Activated CD8-positive, alpha-beta memory T cell treated with anti-CD3 and anti-CD28 coated beads, Interleukin-2, amount 10 ng/mL, durations not matched to agents 7 days and 5 days (primary cell): Measurements from ENCODE around the gene ZC3H18. TPM values are rescaled to one million over a fixed set of nuclear protein-coding genes. Genes with fewer than 3 reads are reported as not detected.

ENCODE experiments used
- ATAC-seq: fragments of 150-1000 bp; cut with Tn5 transposase; one replicate; pipeline ENCODE4 v1.10.0; 2021; ENCODE audit warnings: moderate library complexity
- CTCF ChIA-PET: fragments of 350-600 bp; sonication (Branson Sonifier 250); formaldehyde crosslinking; loops from one replicate; lab custom pipeline; 2021; ENCODE audit warnings: antibody characterized with exemption; lab: Charles Lee
- DNase-seq: peaks from one replicate; pipeline ENCODE4 v3.0.0-alpha.2; 2020
- H3K27ac Mint-ChIP-seq: one replicate; pipeline ENCODE4 v1.8.0; 2021; ENCODE audit warnings: mild to moderate bottlenecking, mixed read lengths
- H3K27me3 Mint-ChIP-seq: one replicate; pipeline ENCODE4 v1.8.0; 2021; ENCODE audit warnings: mixed read lengths
- H3K36me3 Mint-ChIP-seq: one replicate; pipeline ENCODE4 v1.8.0; 2021; ENCODE audit warnings: mild to moderate bottlenecking, mixed read lengths
- H3K4me1 Mint-ChIP-seq: one replicate; pipeline ENCODE4 v1.8.0; 2021; ENCODE audit warnings: mixed read lengths
- H3K4me3 Mint-ChIP-seq: one replicate; pipeline ENCODE4 v1.8.0; 2021; ENCODE audit warnings: mild to moderate bottlenecking, moderate library complexity, mixed read lengths
- H3K9me3 Mint-ChIP-seq: one replicate; pipeline ENCODE4 v1.8.0; 2022; ENCODE audit warnings: low read depth, mixed read lengths
- total RNA-seq, 2 experiments: library from RNA; stranded (reverse); gene quantifications; one replicate each; pipeline ENCODE4 v1.2.3, GENCODE V29; 2021

The ZC3H18 gene
- total RNA-seq, 2 experiments from 2014 or later: 88.1 to 93.9 TPM

- Mint-ChIP-seq H3K4me1 (peaks cover 21% of the 10 kb centered on the region), H3K27me3 (no peaks in the 10 kb centered on the region), H3K4me3 (no peak overlapping the region), H3K27ac (no peak overlapping the region), H3K36me3 (peaks cover 17% of the 10 kb centered on the region), H3K9me3 (no peaks in the 10 kb centered on the region)
- no peak for ATAC-seq
- CTCF ChIA-PET: no interaction called here
- no peak for DNase-seq
These were observed 44.8 kb downstream of the ZC3H18 start for GRCh38 chr16:88614818-88615580.

GRCh38 chr16:88616320-88616719 is 46.1 kb downstream of the ZC3H18 start:
- peaks cover 31% of the 10 kb centered on the region for H3K4me1 Mint-ChIP-seq
- ATAC-seq (no peak), DNase-seq (no peak)
- no peaks in the 10 kb centered on the region for H3K9me3 Mint-ChIP-seq
- H3K27ac Mint-ChIP-seq: peak overlapping the region; percentile 58
- H3K27me3 Mint-ChIP-seq: no peaks in the 10 kb centered on the region
- CTCF ChIA-PET: interaction anchor here (0.7 to 2.2 kb wide), 3 partner anchors 17 to 69 kb away, joined by 4 to 6 read pairs (median 4); no protein-coding TSS in a partner anchor
- H3K4me3 Mint-ChIP-seq: no peak overlapping the region
- H3K36me3 Mint-ChIP-seq: peaks cover 12% of the 10 kb centered on the region

GRCh38 chr16:88616736-88617135 is 46.5 kb downstream of the ZC3H18 start:
- Mint-ChIP-seq H3K4me1 (peaks cover 31% of the 10 kb centered on the region), H3K36me3 (peaks cover 12% of the 10 kb centered on the region), H3K27ac (peak overlapping the region; percentile 56), H3K27me3 (no peaks in the 10 kb centered on the region), H3K9me3 (no peaks in the 10 kb centered on the region), H3K4me3 (no peak overlapping the region)
- ATAC-seq: no peak
- DNase-seq: no peak
- CTCF ChIA-PET: interaction anchor here (0.7 to 2.2 kb wide), 3 partner anchors 17 to 69 kb away, joined by 4 to 6 read pairs (median 4); no protein-coding TSS in a partner anchor

- Mint-ChIP-seq H3K27me3 (no peaks in the 10 kb centered on the region), H3K36me3 (peaks cover 16% of the 10 kb centered on the region), H3K27ac (peak overlapping the region; percentile 2), H3K9me3 (no peaks in the 10 kb centered on the region), H3K4me1 (peaks cover 33% of the 10 kb centered on the region), H3K4me3 (no peak overlapping the region)
- ATAC-seq (no peak), DNase-seq (no peak)
- CTCF ChIA-PET: interaction anchor here (0.7 to 2.2 kb wide), 4 partner anchors 16 to 68 kb away, joined by 3 to 6 read pairs (median 4); partner anchors contain the start of gene ZC3H18
These were observed 47.2 kb downstream of the ZC3H18 start for GRCh38 chr16:88617268-88618031.

GRCh38 chr16:88618182-88618955 is 48.2 kb downstream of the ZC3H18 start:
- Mint-ChIP-seq H3K9me3 (no peaks in the 10 kb centered on the region), H3K27me3 (no peaks in the 10 kb centered on the region), H3K4me1 (peaks cover 33% of the 10 kb centered on the region), H3K4me3 (no peak overlapping the region), H3K27ac (peak overlapping the region; percentile 79), H3K36me3 (peaks cover 18% of the 10 kb centered on the region)
- no peak for ATAC-seq
- CTCF ChIA-PET: interaction anchor here (0.7 to 3.0 kb wide), 3 partner anchors 14 to 67 kb away, joined by 3 to 15 read pairs (median 3); partner anchors contain the start of gene ZC3H18
- no peak for DNase-seq

- DNase-seq (no peak), ATAC-seq (no peak)
- Mint-ChIP-seq H3K36me3 (peaks cover 22% of the 10 kb centered on the region), H3K4me3 (no peak overlapping the region), H3K27me3 (no peaks in the 10 kb centered on the region), H3K27ac (peak overlapping the region; percentile 79), H3K4me1 (peaks cover 33% of the 10 kb centered on the region), H3K9me3 (no peaks in the 10 kb centered on the region)
- CTCF ChIA-PET: interaction anchor here (0.6 to 3.0 kb wide), 12 partner anchors 10 to 182 kb away, joined by 3 to 15 read pairs (median 4); partner anchors contain the start of genes CYBA, MVD and ZC3H18
These were observed 48.9 kb downstream of the ZC3H18 start for GRCh38 chr16:88618956-88619667.

GRCh38 chr16:88619859-88620815 is 49.9 kb downstream of the ZC3H18 start:
- no peaks in the 10 kb centered on the region for H3K27me3 Mint-ChIP-seq
- DNase-seq (peak; percentile 93), ATAC-seq (peak; percentile 84)
- H3K36me3 Mint-ChIP-seq: peaks cover 22% of the 10 kb centered on the region
- CTCF ChIA-PET: interaction anchor here (0.6 to 3.0 kb wide), 16 partner anchors 9 to 182 kb away, joined by 3 to 15 read pairs (median 3); partner anchors contain the start of genes CYBA, MVD and ZC3H18
- peaks cover 43% of the 10 kb centered on the region for H3K4me1 Mint-ChIP-seq
- H3K27ac Mint-ChIP-seq: peak overlapping the region; percentile 79
- peak overlapping the region; percentile 18 for H3K4me3 Mint-ChIP-seq
- no peaks in the 10 kb centered on the region for H3K9me3 Mint-ChIP-seq

GRCh38 chr16:88622125-88622524 is 51.9 kb downstream of the ZC3H18 start:
- Mint-ChIP-seq H3K27me3 (no peaks in the 10 kb centered on the region), H3K4me1 (peaks cover 46% of the 10 kb centered on the region), H3K4me3 (no peak overlapping the region), H3K36me3 (peaks cover 22% of the 10 kb centered on the region), H3K9me3 (no peaks in the 10 kb centered on the region), H3K27ac (no peak overlapping the region)
- DNase-seq (no peak), ATAC-seq (no peak)
- CTCF ChIA-PET: no interaction called here

- peaks cover 29% of the 10 kb centered on the region for H3K36me3 Mint-ChIP-seq
- H3K27ac Mint-ChIP-seq: no peak overlapping the region
- no peaks in the 10 kb centered on the region for H3K9me3 Mint-ChIP-seq
- no peak overlapping the region for H3K4me3 Mint-ChIP-seq
- no peak for ATAC-seq
- peaks cover 46% of the 10 kb centered on the region for H3K4me1 Mint-ChIP-seq
- no peak for DNase-seq
- no peaks in the 10 kb centered on the region for H3K27me3 Mint-ChIP-seq
- CTCF ChIA-PET: interaction anchor here (0.8 kb wide), 1 partner anchor 11 kb away, joined by 3 read pairs; no protein-coding TSS in a partner anchor
These were observed 52.7 kb downstream of the ZC3H18 start for GRCh38 chr16:88622866-88623265.

GRCh38 chr16:88623858-88624257 is 53.7 kb downstream of the ZC3H18 start:
- no peak for DNase-seq
- no peak overlapping the region for H3K4me3 Mint-ChIP-seq
- H3K9me3 Mint-ChIP-seq: no peaks in the 10 kb centered on the region
- CTCF ChIA-PET: no interaction called here
- H3K4me1 Mint-ChIP-seq: peaks cover 38% of the 10 kb centered on the region
- H3K36me3 Mint-ChIP-seq: peaks cover 28% of the 10 kb centered on the region
- no peak for ATAC-seq
- no peak overlapping the region for H3K27ac Mint-ChIP-seq
- H3K27me3 Mint-ChIP-seq: no peaks in the 10 kb centered on the region

- ATAC-seq (no peak), DNase-seq (no peak)
- CTCF ChIA-PET: interaction anchor here (1.6 kb wide), 1 partner anchor 9 kb away, joined by 3 read pairs; no protein-coding TSS in a partner anchor
- Mint-ChIP-seq H3K4me3 (no peak overlapping the region), H3K36me3 (peaks cover 27% of the 10 kb centered on the region), H3K9me3 (no peaks in the 10 kb centered on the region), H3K27me3 (no peaks in the 10 kb centered on the region), H3K4me1 (peaks cover 31% of the 10 kb centered on the region), H3K27ac (peak overlapping the region; percentile 11)
These were observed 54.3 kb downstream of the ZC3H18 start for GRCh38 chr16:88624481-88624880.
